NCI-H226 (cell line): Measurements from ENCODE around the gene NKX1-1.
"Not testable (repeated sequence)": the region's sequence is repeated elsewhere in the genome, so short reads cannot be mapped to it uniquely, and the experiment has no call there.

Source experiments
- DNase-seq: peaks from one replicate; pipeline ENCODE4 v3.0.0-alpha.2; 2015

The NKX1-1 gene

GRCh38 chr4:1383728-1384591, 22.3 kb downstream of the NKX1-1 start:
- DNase-seq, result no peak

- DNase-seq, result no peak
Measured at GRCh38 chr4:1382776-1383727, 23.2 kb downstream of the NKX1-1 start.

GRCh38 chr4:1381944-1382541, 24.2 kb downstream of the NKX1-1 start:
- DNase-seq, result no peak

GRCh38 chr4:1381181-1381621, 25.0 kb downstream of the NKX1-1 start:
- DNase-seq, result no peak

- DNase-seq, result no peak
Measured at GRCh38 chr4:1380368-1381151, 25.7 kb downstream of the NKX1-1 start.

- no peak for DNase-seq
Measured at GRCh38 chr4:1379801-1380331, 26.4 kb downstream of the NKX1-1 start.

GRCh38 chr4:1379351-1379781, 26.9 kb downstream of the NKX1-1 start:
- DNase-seq, result no peak

GRCh38 chr4:1378559-1379231, 27.5 kb downstream of the NKX1-1 start:
- DNase-seq, result no peak

GRCh38 chr4:1377606-1378261, 28.5 kb downstream of the NKX1-1 start:
- DNase-seq, result no peak

GRCh38 chr4:1376841-1377605, 29.2 kb downstream of the NKX1-1 start:
- no peak for DNase-seq

- DNase-seq, result no peak
Measured at GRCh38 chr4:1376391-1376840, 29.8 kb downstream of the NKX1-1 start.

GRCh38 chr4:1375761-1376322, 30.4 kb downstream of the NKX1-1 start:
- no peak for DNase-seq

GRCh38 chr4:1375051-1375721, 31.1 kb downstream of the NKX1-1 start:
- DNase-seq, result no peak

GRCh38 chr4:1374706-1375045, 31.6 kb downstream of the NKX1-1 start:
- no peak for DNase-seq

GRCh38 chr4:1373892-1374705, 32.1 kb downstream of the NKX1-1 start:
- DNase-seq, result no peak

- DNase-seq, result not testable (repeated sequence)
Measured at GRCh38 chr4:1372576-1372975, 33.7 kb downstream of the NKX1-1 start.

GRCh38 chr4:1371176-1372165, 34.8 kb downstream of the NKX1-1 start:
- DNase-seq, result no peak
